Keratinocyte (primary cell): ENCODE measurements around the gene ERC1. TPM values are rescaled to one million over a fixed set of nuclear protein-coding genes. Genes with fewer than 3 reads are reported as not detected.

ENCODE experiments used
- DNase-seq: peaks from one replicate; pipeline ENCODE4 v3.0.0-alpha.2; 2011; ENCODE audit warnings: low read depth, missing footprints, low spot score
- FAIRE-seq: peaks from 2 replicates; lab custom pipeline; 2011; peaks lifted over from hg19 to GRCh38; lab: Jason Lieb, UNC
- H2AFZ ChIP-seq: 2 replicates; pipeline ENCODE4 v1.6.0; 2012; ENCODE audit warnings: low read length, control low read depth, inconsistent platforms; ENCODE audit not compliant: control insufficient read depth
- H3K27ac ChIP-seq: 2 replicates; pipeline ENCODE4 v1.5.1; 2011; ENCODE audit warnings: low read length; ENCODE audit not compliant: control insufficient read depth, insufficient read depth
- H3K27me3 ChIP-seq: 3 replicates; pipeline ENCODE4 v1.6.0; 2011; ENCODE audit warnings: low read length; ENCODE audit not compliant: control insufficient read depth, insufficient read depth; ENCODE audit errors: extremely low read depth
- H3K36me3 ChIP-seq, 2 experiments: 2 replicates in 1 of 2; 3 replicates in 1 of 2; pipeline ENCODE4 v1.5.1; 2011; ENCODE audit warnings: low read length in 2 of 2, mild to moderate bottlenecking in 1 of 2; ENCODE audit not compliant: control insufficient read depth in 2 of 2, insufficient read depth in 2 of 2; ENCODE audit errors: extremely low read depth in 1 of 2
- H3K4me1 ChIP-seq: 3 replicates; pipeline ENCODE4 v1.5.1; 2011; ENCODE audit warnings: low read length; ENCODE audit not compliant: control insufficient read depth, insufficient read depth; ENCODE audit errors: extremely low read depth
- H3K4me2 ChIP-seq: 3 replicates; pipeline ENCODE4 v1.6.0; 2011; ENCODE audit warnings: low read depth, low read length; ENCODE audit not compliant: control insufficient read depth, insufficient read depth; ENCODE audit errors: extremely low read depth
- H3K4me3 ChIP-seq, 3 experiments: fragments of 200-600 bp in 1 of 3; sonication (generic) in 1 of 3; 2 replicates in 2 of 3; 3 replicates in 1 of 3; pipeline ENCODE4 v1.5.1; 2011 to 2016; ENCODE audit warnings: low read length in 3 of 3, mild to moderate bottlenecking in 3 of 3, control low read depth in 2 of 3, inconsistent platforms in 1 of 3, low read depth in 1 of 3, mixed read lengths in 1 of 3, mixed run types in 1 of 3, moderate library complexity in 1 of 3; ENCODE audit not compliant: control insufficient read depth in 2 of 3, insufficient read depth in 2 of 3; ENCODE audit errors: extremely low read depth in 1 of 3
- H3K79me2 ChIP-seq: 2 replicates; pipeline ENCODE4 v1.6.0; 2012; ENCODE audit warnings: low read length; ENCODE audit not compliant: control insufficient read depth, insufficient read depth
- H3K9ac ChIP-seq: 3 replicates; pipeline ENCODE4 v1.6.0; 2011; ENCODE audit warnings: low read length; ENCODE audit not compliant: control insufficient read depth, insufficient read depth; ENCODE audit errors: extremely low read depth
- H3K9me1 ChIP-seq: 3 replicates; pipeline ENCODE4 v1.6.0; 2011; ENCODE audit warnings: low read length; ENCODE audit not compliant: control insufficient read depth, insufficient read depth; ENCODE audit errors: extremely low read depth
- H3K9me3 ChIP-seq: 2 replicates; pipeline ENCODE4 v1.5.1; 2012; ENCODE audit warnings: low read depth, low read length; ENCODE audit not compliant: control insufficient read depth
- H4K20me1 ChIP-seq: 3 replicates; pipeline ENCODE4 v1.6.0; 2011; ENCODE audit warnings: low read length; ENCODE audit not compliant: control insufficient read depth, insufficient read depth; ENCODE audit errors: extremely low read depth
- CTCF ChIP-seq, 3 experiments: IDR thresholded peaks in 1 of 3; conservative IDR thresholded peaks in 1 of 3; optimal IDR thresholded peaks in 1 of 3; 2 replicates in 2 of 3; 3 replicates in 1 of 3; pipeline versions ENCODE3 to v1.5.1; 2011; ENCODE audit warnings: low read length in 3 of 3, mild to moderate bottlenecking in 3 of 3, moderate library complexity in 2 of 3, control low read depth in 1 of 3, inconsistent platforms in 1 of 3; ENCODE audit not compliant: insufficient read depth in 2 of 3; ENCODE audit errors: extremely low read depth in 1 of 3
- EZH2 ChIP-seq: IDR thresholded peaks from one replicate; pipeline ENCODE4 v1.6.1; 2012; ENCODE audit warnings: inconsistent platforms, mild to moderate bottlenecking, low read length, moderate library complexity
- dilution Hi-C: fragments of 300-500 bp; cut with MboI; formaldehyde crosslinking; loops from one replicate; pipeline ENCODE4 v1.7.0; 2020; ENCODE audit warnings: low sequenced_read_pairs; ENCODE audit not compliant: extremely low pct_ligation_motif_present
- polyA plus RNA-seq, 5 experiments: library from polyadenylated mRNA; depleted of rRNA in 3 of 5; stranded (reverse) in 3 of 5; stranded (forward) in 1 of 5; unstranded in 1 of 5; fragments of >200 nt; gene quantifications; 1 replicate in 1 of 5; 2 replicates in 3 of 5; 3 replicates in 1 of 5; pipeline versions ENCODE4 v1.2.1 to v1.2.3, GENCODE V29; 2011 to 2012; ENCODE audit warnings: missing spikeins in 2 of 5, low read depth in 1 of 5, low replicate concordance in 1 of 5

Gene ERC1
- polyA plus RNA-seq, 1 donor (not counting 4 experiments of a cell fraction or from before 2014, with no cell fraction given): 16.1 TPM

DNA sequence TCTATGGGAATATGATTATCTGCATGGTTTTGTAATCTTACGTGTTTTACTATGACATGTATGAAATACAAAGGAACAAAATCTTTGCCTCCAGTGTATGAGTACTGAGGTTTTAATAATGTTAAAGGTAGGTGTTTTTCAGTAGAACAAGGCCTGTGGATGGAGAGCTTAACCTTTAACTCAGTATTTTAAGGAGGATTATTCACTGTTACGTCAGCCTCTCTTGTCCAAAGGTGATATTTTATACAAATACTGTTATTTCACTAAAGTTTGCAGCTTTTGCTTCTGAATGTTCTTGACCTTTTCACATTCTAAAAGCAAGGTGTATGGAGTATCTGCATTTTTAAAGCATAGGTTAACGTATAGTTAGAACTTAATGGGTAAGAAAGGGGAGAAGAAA is 195.3 kb downstream of the ERC1 start:
- Histone ChIP-seq H3K9me1 (no peaks in the 10 kb centered on the region), H3K4me2 (no peak overlapping the region), H3K4me1 (peaks cover 8% of the 10 kb centered on the region), H3K27me3 (no peaks in the 10 kb centered on the region), H3K36me3 (peaks cover 3 to 12% of the 10 kb centered on the region in 2 experiments), H3K79me2 (no peaks in the 10 kb centered on the region), H3K9ac (no peak overlapping the region), H3K9me3 (no peaks in the 10 kb centered on the region), H3K27ac (no peak overlapping the region), H3K4me3 (no peak overlapping the region), H4K20me1 (no peaks in the 10 kb centered on the region), H2AFZ (no peak overlapping the region)
- no peak for FAIRE-seq
- TF ChIP-seq EZH2 (no peak), CTCF (optimal IDR thresholded peaks at IDR 0.05 in 1 of 3, IDR thresholded peaks at IDR 0.05 in 1 of 3, conservative IDR thresholded peaks at IDR 0.05 in 1 of 3; ENCODE audit: extremely low read depth in 1 of 3, insufficient read depth in 2 of 3, low read length in 3 of 3) (no peak)
- dilution Hi-C loops: no loop called here
- DNase-seq: no peak

DNA sequence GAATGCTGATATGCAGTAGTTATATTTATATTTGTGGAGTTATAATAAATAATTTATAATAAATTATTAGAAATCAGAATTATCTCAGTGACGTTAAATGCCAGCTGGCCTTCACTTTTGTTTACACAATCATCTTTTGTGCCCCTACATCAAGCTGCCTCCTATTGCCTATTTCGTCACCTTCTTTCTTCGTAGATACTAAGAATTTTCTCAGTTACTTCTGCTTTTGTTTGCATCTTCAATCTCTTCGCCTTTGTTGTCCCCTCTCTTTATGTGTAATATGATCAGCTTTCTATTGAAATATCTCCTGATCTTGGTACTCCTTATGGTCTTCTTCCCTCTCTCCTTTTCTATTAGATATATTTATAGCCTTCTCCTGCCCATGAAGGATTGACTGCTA is 197.0 kb downstream of the ERC1 start:
- FAIRE-seq: no peak
- no peak for DNase-seq
- H3K9me1 ChIP-seq: no peaks in the 10 kb centered on the region
- no peaks in the 10 kb centered on the region for H3K79me2 ChIP-seq
- H4K20me1 ChIP-seq: no peaks in the 10 kb centered on the region
- H3K27me3 ChIP-seq: no peaks in the 10 kb centered on the region
- H3K27ac ChIP-seq: peak overlapping the region; percentile 30
- no peak overlapping the region for H3K9ac ChIP-seq
- peaks cover 21% of the 10 kb centered on the region for H3K4me1 ChIP-seq
- H3K36me3 ChIP-seq: peaks cover 3 to 9% of the 10 kb centered on the region in 2 experiments
- no peak overlapping the region for H3K4me2 ChIP-seq
- H3K9me3 ChIP-seq: no peaks in the 10 kb centered on the region
- H2AFZ ChIP-seq: no peak overlapping the region
- H3K4me3 ChIP-seq: no peak overlapping the region
- TF ChIP-seq EZH2 (no peak), CTCF (optimal IDR thresholded peaks at IDR 0.05 in 1 of 3, IDR thresholded peaks at IDR 0.05 in 1 of 3, conservative IDR thresholded peaks at IDR 0.05 in 1 of 3; ENCODE audit: extremely low read depth in 1 of 3, insufficient read depth in 2 of 3, low read length in 3 of 3) (no peak)
- dilution Hi-C loops: no loop called here
